ENCODE data around the gene CHMP4B. TPM values are rescaled to one million over a fixed set of nuclear protein-coding genes. Genes with fewer than 3 reads are reported as not detected.

CHMP4B gene
- total RNA-seq, 2 donors from 2014 or later, result 62.3 to 84.5 TPM

DNA sequence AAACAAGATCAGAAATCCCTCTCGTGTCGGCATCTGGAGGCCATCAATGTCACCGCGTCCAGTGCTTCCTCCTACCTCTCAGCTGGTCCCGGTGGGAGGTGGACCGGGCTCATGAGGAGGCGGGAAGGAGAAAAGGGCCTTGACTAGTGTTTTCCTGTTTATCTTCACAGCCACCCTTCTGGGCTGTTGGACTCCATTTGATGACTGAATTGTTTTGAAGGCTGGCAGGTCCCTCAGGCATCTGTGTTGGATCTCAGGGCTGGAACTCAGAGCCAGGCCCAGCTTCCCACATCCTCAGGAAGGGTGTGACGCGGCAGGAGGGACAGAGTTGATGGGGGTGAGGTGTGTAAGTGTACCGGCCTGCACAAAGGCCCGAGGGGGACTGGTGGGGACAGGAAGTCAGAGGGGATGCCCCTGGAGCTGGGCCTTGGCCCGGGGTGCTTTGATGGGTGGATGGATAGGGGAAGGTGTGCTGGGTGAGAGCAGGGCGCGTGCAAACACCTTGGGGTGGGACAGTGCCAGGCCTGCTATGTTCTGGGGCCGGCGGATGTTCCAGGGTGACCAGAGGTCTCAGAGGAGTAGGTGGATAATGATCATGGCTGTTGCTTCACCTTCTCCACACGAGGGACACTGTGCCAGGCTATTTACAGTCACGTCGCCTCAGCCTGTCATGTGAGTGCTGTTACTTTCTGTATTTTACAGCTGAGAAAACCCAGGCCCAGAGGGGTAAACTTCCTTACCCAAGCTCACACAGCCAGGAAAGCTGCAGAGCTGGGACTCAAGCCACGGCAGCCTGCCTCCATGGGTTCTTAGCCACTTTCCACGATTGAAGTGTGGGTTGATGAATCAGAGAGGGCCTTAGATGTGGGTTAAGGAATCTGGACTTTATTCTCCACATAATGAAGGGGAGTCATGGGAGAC is 17.9 kb upstream of the CHMP4B start:
- Mint-ChIP-seq H3K4me1 (ENCODE audit: low read depth in 2 of 2) (peaks cover 0 to 9% of the 10 kb centered on the region in 2 donors), H3K27me3 (no peaks in the 10 kb centered on the region), H3K9me3 (no peaks in the 10 kb centered on the region), H3K27ac (no peak overlapping the region), H3K36me3 (no peaks in the 10 kb centered on the region), H3K4me3 (no peak overlapping the region)
- DNase-seq (ENCODE audit: low spot score) (no peak), ATAC-seq (no peak)

- H3K27ac Mint-ChIP-seq, result no peak overlapping the region
- no peak for ATAC-seq
- no peaks in the 10 kb centered on the region for H3K9me3 Mint-ChIP-seq
- H3K27me3 Mint-ChIP-seq, result no peaks in the 10 kb centered on the region
- no peak overlapping the region for H3K4me3 Mint-ChIP-seq
- no peak for DNase-seq (ENCODE audit: low spot score)
- H3K36me3 Mint-ChIP-seq, result no peaks in the 10 kb centered on the region
- H3K4me1 Mint-ChIP-seq (ENCODE audit: low read depth in 2 of 2), result peaks cover 0 to 7% of the 10 kb centered on the region in 2 donors
Measured at GRCh38 chr20:33796263-33796906, 14.8 kb upstream of the CHMP4B start.

DNA sequence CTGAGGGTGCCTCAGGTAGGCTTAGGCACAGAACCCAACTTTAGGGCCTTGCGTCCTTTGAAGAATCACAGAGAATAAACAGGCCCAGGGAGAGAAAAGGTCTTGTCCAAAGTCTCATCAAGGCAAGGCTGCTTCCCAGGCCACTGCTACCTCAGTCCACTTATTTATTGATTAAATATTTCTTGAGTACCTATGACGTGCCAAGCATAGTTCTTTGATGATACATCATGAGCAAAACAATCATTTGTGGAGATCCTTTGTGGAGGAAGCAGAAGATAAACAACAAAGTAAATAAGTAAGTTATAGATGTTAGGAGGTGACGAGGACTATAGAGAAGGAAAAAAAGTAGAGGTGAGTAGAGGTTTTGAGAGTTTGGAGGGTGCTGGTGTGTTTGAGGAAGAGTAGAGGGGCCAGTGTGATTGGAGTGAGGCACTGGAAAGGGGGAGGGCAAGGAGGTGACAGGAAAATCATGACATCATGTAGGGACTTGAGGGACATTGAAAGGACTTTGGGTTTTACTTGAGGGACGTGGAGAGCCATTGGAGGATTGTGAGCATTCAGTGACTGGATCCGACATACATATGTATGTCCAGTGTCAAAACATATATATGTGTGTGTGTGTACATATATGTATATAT is 14.1 kb upstream of the CHMP4B start:
- H3K27me3 Mint-ChIP-seq, result no peaks in the 10 kb centered on the region
- peaks cover 0 to 7% of the 10 kb centered on the region in 2 donors for H3K4me1 Mint-ChIP-seq (ENCODE audit: low read depth in 2 of 2)
- H3K27ac Mint-ChIP-seq, result no peak overlapping the region

GRCh38 chr20:33798444-33798843 is 12.7 kb upstream of the CHMP4B start:
- H3K4me3 Mint-ChIP-seq, result no peak overlapping the region
- H3K9me3 Mint-ChIP-seq, result no peaks in the 10 kb centered on the region
- H3K36me3 Mint-ChIP-seq, result no peaks in the 10 kb centered on the region
- H3K27ac Mint-ChIP-seq, result no peak overlapping the region
- no peaks in the 10 kb centered on the region for H3K27me3 Mint-ChIP-seq
- peaks cover 0 to 2% of the 10 kb centered on the region in 2 donors for H3K4me1 Mint-ChIP-seq (ENCODE audit: low read depth in 2 of 2)
- ATAC-seq (peak in 1 of 2 donors; percentile 24), DNase-seq (ENCODE audit: low spot score) (no peak)

More for the DNA sequence above, 14.1 kb upstream of the CHMP4B start:
- Mint-ChIP-seq H3K36me3 (no peaks in the 10 kb centered on the region), H3K9me3 (no peaks in the 10 kb centered on the region), H3K4me3 (no peak overlapping the region)
- ATAC-seq, result no peak
- no peak for DNase-seq (ENCODE audit: low spot score)

- DNase-seq (ENCODE audit: low spot score) (no peak), ATAC-seq (no peak)
- Mint-ChIP-seq H3K36me3 (no peaks in the 10 kb centered on the region), H3K27ac (no peak overlapping the region), H3K27me3 (peaks cover 0 to 5% of the 10 kb centered on the region in 2 donors), H3K4me1 (ENCODE audit: low read depth in 2 of 2) (no peaks in the 10 kb centered on the region), H3K9me3 (no peaks in the 10 kb centered on the region), H3K4me3 (no peak overlapping the region)
Measured at GRCh38 chr20:33803921-33804337, 7.2 kb upstream of the CHMP4B start.

GRCh38 chr20:33808388-33808787 is 2.8 kb upstream of the CHMP4B start:
- H3K36me3 Mint-ChIP-seq, result peaks cover 8% of the 10 kb centered on the region
- H3K27ac Mint-ChIP-seq, result no peak overlapping the region
- H3K4me1 Mint-ChIP-seq (ENCODE audit: low read depth in 2 of 2), result peaks cover 16 to 18% of the 10 kb centered on the region in 2 donors
- H3K4me3 Mint-ChIP-seq, result no peak overlapping the region
- no peak for DNase-seq (ENCODE audit: low spot score)
- H3K27me3 Mint-ChIP-seq, result peaks cover 0 to 5% of the 10 kb centered on the region in 2 donors
- no peak for ATAC-seq
- H3K9me3 Mint-ChIP-seq, result no peaks in the 10 kb centered on the region

DNA sequence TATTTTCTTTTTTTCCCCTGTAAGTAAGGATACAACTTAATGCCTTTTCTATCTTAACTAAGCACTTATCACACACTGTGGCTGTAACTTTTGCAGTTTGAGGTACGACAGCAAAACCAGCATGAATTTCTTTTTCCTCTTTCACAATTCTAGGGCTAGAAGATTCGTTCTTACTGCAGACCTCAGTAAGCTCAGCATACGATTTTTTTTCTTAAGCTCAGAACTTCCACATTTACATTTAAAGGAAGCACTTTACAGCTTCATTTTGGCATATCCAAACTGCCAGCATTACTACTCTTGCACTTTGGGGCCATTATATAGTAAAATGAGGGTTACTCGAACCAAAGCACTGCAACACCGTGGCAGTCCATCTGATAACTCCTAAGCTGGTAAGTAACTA is 889 bp upstream of the CHMP4B start:
- peaks cover 33 to 34% of the 10 kb centered on the region in 2 donors for H3K4me1 Mint-ChIP-seq (ENCODE audit: low read depth in 2 of 2)
- no peak overlapping the region for H3K4me3 Mint-ChIP-seq
- H3K27me3 Mint-ChIP-seq, result peaks cover 0 to 5% of the 10 kb centered on the region in 2 donors
- no peak overlapping the region for H3K27ac Mint-ChIP-seq
- DNase-seq (ENCODE audit: low spot score), result no peak
- no peak for ATAC-seq
- no peaks in the 10 kb centered on the region for H3K9me3 Mint-ChIP-seq
- peaks cover 13% of the 10 kb centered on the region for H3K36me3 Mint-ChIP-seq

DNA sequence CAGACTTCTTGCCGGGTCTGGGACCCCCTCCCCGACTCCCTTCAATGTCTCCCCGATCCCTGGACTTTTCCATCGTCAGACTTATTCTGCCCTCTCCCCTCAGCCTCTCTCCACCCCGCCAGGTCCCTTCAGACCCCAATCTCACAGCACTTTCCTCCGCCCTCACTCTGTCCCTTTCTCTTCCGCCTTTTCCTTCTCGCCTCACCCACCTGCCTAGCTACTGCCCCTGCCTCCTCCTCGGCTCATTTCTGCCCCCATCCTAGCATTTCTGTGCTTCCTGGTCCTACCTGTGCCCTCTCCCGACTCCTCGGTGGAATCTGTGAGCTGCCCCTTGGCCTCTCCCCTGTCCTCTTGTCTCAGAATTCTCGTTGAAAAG is 616 bp downstream of the CHMP4B start:
- DNase-seq (ENCODE audit: low spot score) (no peak), ATAC-seq (no peak)
- H3K27ac Mint-ChIP-seq, result peak overlapping the region; percentile 96 to 99
- no peaks in the 10 kb centered on the region for H3K9me3 Mint-ChIP-seq
- peak overlapping the region; percentile 90 for H3K4me3 Mint-ChIP-seq
- H3K36me3 Mint-ChIP-seq, result peaks cover 15% of the 10 kb centered on the region
- peaks cover 36% of the 10 kb centered on the region in 2 donors for H3K4me1 Mint-ChIP-seq (ENCODE audit: low read depth in 2 of 2)
- no peaks in the 10 kb centered on the region for H3K27me3 Mint-ChIP-seq

DNA sequence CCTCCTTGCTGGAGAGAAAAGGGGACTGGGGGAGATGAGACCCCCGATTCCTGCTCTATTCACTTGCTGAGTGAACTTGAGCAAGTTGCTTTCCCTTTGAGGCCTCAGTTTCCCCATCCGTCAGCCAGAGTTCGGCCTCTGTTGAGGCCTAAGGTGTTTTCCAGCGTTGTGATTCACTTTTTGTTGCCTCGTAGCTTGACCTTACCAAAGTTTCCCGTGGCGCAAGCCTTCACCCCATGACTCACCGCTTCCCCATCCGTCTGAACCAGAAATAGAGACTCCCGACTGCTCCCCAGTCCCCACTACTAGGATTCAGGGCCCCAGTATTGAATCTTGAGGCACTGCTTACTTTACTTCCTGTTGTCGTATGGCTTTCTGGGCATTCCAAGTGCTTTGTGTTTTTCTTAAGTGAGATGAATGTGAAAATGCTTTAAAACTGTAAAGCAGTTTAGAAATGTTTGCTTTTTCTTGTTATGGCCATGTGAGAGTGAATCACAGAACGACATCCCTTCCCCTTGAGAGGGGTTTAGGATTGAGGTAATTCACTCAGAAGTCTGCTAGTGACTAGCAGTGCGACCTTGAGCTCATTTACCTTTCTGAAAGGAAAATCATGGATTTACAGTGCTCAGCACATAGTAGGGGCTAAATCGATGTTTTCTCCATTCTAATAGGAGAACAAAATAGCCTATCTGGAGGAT is 1.2 kb downstream of the CHMP4B start:
- H3K27me3 Mint-ChIP-seq, result no peaks in the 10 kb centered on the region
- H3K4me1 Mint-ChIP-seq (ENCODE audit: low read depth in 2 of 2), result peaks cover 39 to 41% of the 10 kb centered on the region in 2 donors
- peaks cover 15% of the 10 kb centered on the region for H3K36me3 Mint-ChIP-seq
- peak overlapping the region; percentile 90 for H3K4me3 Mint-ChIP-seq
- H3K9me3 Mint-ChIP-seq, result no peaks in the 10 kb centered on the region
- peak overlapping the region; percentile 96 to 99 for H3K27ac Mint-ChIP-seq
- DNase-seq (ENCODE audit: low spot score) (peak; percentile 78), ATAC-seq (peak; percentile 17 to 52)

- Mint-ChIP-seq H3K4me1 (ENCODE audit: low read depth in 2 of 2) (peaks cover 46 to 48% of the 10 kb centered on the region in 2 donors), H3K36me3 (peaks cover 15% of the 10 kb centered on the region), H3K4me3 (peak overlapping the region; percentile 90), H3K27ac (peak overlapping the region; percentile 96 to 99), H3K27me3 (no peaks in the 10 kb centered on the region), H3K9me3 (no peaks in the 10 kb centered on the region)
- DNase-seq (ENCODE audit: low spot score), result no peak
- no peak for ATAC-seq
Measured at GRCh38 chr20:33812908-33813462, 1.8 kb downstream of the CHMP4B start.

GRCh38 chr20:33814238-33814712 is 3.1 kb downstream of the CHMP4B start:
- H3K9me3 Mint-ChIP-seq, result no peaks in the 10 kb centered on the region
- H3K27me3 Mint-ChIP-seq, result no peaks in the 10 kb centered on the region
- peak overlapping the region; percentile 90 for H3K4me3 Mint-ChIP-seq

DNA sequence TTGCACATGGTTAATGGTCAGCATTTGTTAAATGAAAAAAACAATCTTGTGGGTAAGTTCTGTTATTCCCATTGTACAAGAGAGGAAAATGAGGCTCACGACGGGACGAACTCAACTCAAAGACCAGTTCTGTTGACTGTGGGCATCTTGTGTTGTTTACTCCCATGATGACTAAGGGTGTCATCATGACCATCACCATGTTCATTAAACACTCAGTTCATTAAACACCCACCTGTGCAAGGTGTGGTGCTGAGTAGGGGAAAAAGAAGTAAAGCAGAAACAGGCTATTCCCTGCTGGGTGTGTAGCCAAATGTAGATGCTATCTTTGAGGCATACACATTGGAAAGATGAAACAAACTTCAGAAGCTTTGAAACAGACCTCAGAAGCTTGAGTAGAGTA is 4.5 kb downstream of the CHMP4B start:
- no peaks in the 10 kb centered on the region for H3K9me3 Mint-ChIP-seq
- no peak for DNase-seq (ENCODE audit: low spot score)
- no peaks in the 10 kb centered on the region for H3K27me3 Mint-ChIP-seq
- H3K27ac Mint-ChIP-seq, result no peak overlapping the region
- peaks cover 66 to 71% of the 10 kb centered on the region in 2 donors for H3K4me1 Mint-ChIP-seq (ENCODE audit: low read depth in 2 of 2)
- no peak for ATAC-seq
- peaks cover 15% of the 10 kb centered on the region for H3K36me3 Mint-ChIP-seq
- no peak overlapping the region for H3K4me3 Mint-ChIP-seq

More at GRCh38 chr20:33814238-33814712, 3.1 kb downstream of the CHMP4B start:
- no peak for ATAC-seq
- Mint-ChIP-seq H3K36me3 (peaks cover 15% of the 10 kb centered on the region), H3K27ac (peak overlapping the region; percentile 96 to 99), H3K4me1 (ENCODE audit: low read depth in 2 of 2) (peaks cover 58 to 60% of the 10 kb centered on the region in 2 donors)
- no peak for DNase-seq (ENCODE audit: low spot score)

- H3K4me1 Mint-ChIP-seq (ENCODE audit: low read depth in 2 of 2), result peaks cover 66 to 72% of the 10 kb centered on the region in 2 donors
- H3K9me3 Mint-ChIP-seq, result no peaks in the 10 kb centered on the region
- H3K4me3 Mint-ChIP-seq, result no peak overlapping the region
- no peak overlapping the region for H3K27ac Mint-ChIP-seq
- no peak for ATAC-seq
- no peak for DNase-seq (ENCODE audit: low spot score)
- no peaks in the 10 kb centered on the region for H3K27me3 Mint-ChIP-seq
- peaks cover 15% of the 10 kb centered on the region for H3K36me3 Mint-ChIP-seq
Measured at GRCh38 chr20:33816191-33816590, 5.0 kb downstream of the CHMP4B start.
